Amniotic epithelial cell (primary cell): ENCODE data around the gene UCKL1.
"Not testable (repeated sequence)": the region's sequence is repeated elsewhere in the genome, so short reads cannot be mapped to it uniquely, and the experiment has no call there.

Experiments used
- DNase-seq: peaks from one replicate; pipeline ENCODE4 v3.0.0-alpha.2; 2010; ENCODE audit warnings: low read depth

Gene UCKL1

GRCh38 chr20:63955827-63956663, at the start of gene UCKL1:
Gene UCKL1 (minus strand): TSS chr20:63956416. CDS start chr20:63956372, 44 bp downstream.
- peak; percentile 85 for DNase-seq

- peak; percentile 32 for DNase-seq
Observed at GRCh38 chr20:64005394-64005793, 49.2 kb upstream of the UCKL1 start.

DNA sequence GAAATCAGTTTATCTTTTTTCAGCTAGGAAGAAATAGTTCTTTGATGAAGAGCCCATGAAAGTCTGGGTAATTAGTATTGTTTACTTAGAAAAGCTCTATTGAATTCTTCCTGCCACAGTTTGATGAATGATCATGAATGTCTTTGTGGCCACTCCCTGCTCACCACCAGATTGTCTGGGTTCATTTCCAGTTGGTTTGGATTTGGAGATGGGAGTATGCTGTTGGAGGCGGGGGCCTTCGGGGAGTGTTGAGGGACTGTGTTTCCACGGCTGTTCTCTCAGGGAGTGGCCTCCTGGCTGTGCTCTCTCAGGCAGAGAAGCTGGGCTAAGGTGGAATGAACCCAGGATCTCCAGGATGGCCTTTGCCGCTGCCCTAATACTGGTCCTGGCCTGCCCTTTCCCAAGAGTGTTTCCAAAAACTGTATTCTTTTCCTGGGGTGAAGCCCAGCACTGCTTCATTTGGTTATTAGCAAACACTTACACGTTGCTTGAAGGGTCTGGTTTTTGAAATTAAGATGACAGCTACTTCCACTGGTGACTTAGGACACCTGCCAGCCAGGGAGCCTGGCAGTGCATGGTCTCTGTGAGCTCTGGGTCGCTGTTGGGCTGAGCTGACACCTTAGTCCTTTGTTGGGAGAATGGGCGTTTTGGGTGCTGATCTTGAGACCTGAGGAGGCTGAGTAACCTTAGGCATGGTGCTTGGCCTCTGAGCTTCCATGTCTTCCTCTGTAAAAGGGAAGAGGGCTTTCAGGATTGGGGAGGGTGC, 47.9 kb upstream of the UCKL1 start:
- no peak for DNase-seq

- DNase-seq, result no peak
Observed at GRCh38 chr20:64001607-64002011, 45.4 kb upstream of the UCKL1 start.

GRCh38 chr20:64000906-64001305, 44.7 kb upstream of the UCKL1 start:
- DNase-seq, result no peak

- DNase-seq, result no peak
Observed at GRCh38 chr20:63982937-63983336, 26.7 kb upstream of the UCKL1 start.

DNA sequence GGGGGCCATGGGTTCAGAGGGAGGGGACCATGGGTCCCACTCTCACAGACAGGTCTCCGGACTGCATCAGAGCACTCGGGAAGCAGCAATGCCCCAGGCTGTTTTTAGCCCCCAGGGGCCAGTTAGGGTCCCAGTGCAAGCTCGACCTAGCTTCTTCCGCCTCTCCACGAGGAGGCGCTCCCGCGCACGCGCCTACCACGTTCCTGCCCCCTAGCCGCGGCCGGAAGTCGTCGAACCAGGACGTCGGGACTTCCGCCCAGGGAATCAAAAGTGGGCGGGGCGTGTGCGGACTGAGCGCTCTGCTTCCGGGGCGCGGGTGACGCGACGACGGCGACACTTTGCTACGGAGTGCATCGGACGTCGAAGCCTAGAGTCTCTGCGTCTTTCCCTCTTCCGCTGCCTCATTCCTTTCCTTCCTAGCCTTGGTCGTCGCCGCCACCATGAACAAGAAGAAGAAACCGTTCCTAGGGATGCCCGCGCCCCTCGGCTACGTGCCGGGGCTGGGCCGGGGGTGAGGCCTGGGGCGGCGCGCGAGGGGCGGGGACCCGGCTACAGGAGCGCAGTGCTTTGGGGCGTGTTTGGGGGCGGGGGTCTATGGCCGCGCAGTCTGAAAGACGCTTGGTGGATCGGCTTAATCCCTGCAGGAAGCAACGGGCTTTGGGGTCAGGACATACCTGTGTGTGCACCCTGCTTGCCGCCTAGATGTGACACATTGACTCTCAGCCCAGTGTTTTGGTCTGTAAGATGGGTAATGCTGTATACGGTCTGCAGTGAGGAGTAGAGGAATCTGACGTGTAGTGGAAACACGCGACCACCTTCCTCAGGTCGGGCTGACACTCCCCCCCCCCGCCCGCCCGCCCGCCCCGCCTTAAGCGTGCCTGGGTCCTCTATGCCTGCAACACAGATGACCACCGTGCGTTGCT, 24.9 kb upstream of the UCKL1 start, which contains the start of gene PRPF6:
PRPF6 (plus strand) TSS at position 327 of the 923 bp plus-strand sequence; CDS start at position 441, 114 bp downstream.
- peak; percentile 91 for DNase-seq

DNA sequence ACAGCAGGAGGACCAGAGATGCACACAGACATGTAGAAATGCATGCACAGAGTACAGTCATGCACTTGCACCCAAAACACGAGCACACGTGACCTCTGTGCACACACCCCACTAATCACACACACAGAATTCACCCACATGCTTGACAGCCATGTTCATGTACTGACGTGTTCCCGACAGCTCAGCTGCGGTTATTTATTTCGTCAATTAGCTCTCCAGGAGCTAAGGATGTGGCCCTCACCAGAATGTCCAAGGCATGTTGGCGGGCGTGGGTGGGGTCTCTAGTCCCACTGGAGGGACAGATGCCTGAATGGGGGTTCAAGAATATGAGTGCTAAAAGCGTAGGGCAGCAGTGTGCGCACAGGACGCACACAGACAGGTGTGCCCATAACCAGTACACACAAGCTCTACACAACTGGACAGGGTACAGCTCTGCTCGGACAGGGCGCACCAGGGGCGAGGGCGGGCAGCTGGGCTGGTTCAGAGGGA, 24.1 kb upstream of the UCKL1 start:
- DNase-seq, result peak; percentile 11

- no peak for DNase-seq
Observed at GRCh38 chr20:63979557-63980316, 23.5 kb upstream of the UCKL1 start, which contains the start of gene SAMD10. Gene SAMD10 (minus strand): TSS chr20:63979642. CDS start chr20:63979467, 175 bp downstream.

GRCh38 chr20:63979229-63979556, 23.0 kb upstream of the UCKL1 start:
- no peak for DNase-seq

DNA sequence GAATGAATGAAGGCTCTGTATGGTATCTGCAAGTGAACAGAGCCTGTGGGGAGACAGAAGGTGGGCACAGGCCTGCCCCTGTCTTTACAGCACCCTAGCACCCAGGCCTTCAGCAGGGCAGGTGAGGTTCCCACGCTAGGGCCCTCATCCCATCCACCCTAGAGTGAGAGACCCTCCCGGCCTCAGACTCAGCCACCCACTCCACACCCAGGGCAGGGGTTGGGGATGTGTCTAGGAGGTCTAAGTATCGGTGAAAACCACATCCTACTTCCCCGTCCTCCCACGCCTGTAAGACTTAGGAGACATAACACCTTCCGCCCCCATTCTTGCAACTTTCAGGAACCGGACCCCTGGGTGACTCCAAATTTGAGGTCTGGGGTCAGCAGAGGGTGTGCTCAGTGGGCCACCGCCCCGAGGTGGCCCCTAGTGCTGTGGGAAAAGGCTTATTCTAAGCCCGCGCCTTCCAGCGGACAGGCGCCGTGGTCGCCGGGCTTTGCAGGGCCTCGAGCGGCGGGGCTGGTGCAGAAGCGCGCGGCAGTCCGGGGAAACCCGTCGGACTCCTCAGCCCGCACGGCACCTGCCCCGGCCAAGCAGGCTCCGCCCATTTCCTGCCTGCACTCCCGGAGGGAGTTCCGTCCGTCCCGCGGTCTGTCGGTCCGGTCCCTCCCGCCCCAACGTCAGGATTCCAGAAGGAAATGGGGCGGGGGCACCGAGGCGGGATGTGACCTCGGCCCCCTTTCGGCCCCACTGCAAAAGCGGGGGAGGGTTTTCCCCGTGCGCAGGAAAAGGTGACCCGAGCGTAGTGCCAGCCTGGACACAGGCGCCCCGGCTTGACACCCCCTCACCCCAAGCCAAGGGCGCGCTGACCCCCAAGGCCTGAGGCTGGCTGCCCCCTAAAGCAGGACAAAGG, 22.4 kb upstream of the UCKL1 start:
- DNase-seq, result peak; percentile 31

- DNase-seq, result peak; percentile 80
Observed at GRCh38 chr20:63977739-63978276, 21.6 kb upstream of the UCKL1 start.

DNA sequence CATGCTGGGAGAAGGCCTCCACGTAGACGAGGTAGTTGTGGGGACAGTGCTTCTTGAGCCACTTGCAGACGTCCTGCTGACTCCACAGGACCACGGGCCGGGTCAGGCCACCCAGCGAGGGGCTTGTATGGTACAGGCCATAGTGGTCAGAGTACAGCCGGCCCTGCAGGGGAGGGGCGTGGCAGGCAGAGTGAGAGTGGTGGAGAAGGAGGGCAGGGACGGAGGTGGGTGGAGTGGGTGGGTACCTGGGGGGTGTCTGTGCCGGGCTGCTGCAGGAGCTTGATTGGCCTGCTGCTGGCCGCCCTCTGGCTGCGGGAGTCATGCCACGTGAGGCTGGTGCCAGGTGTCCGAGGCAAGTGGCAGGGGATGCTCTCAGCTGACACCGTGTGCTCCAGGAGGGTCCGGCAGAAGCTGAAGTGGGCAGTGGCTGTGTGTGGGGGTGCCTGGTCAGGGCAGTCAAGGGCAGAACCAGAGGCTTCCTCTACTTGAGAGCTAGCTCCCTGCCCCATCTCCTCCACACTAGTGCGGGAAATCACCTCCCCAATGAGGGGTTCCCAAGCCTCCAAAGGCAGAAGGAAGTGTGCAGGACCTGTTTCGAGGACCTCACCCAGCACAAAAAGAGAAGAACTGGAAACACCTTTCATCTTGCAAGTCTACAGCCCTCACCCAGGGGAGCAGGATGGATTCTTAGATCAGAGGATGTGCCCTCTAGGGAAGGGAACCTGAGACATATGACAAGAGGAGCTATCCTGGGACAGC, 20.9 kb upstream of the UCKL1 start:
- DNase-seq, result no peak

GRCh38 chr20:63976511-63976910, 20.3 kb upstream of the UCKL1 start:
- not testable (repeated sequence) for DNase-seq

DNA sequence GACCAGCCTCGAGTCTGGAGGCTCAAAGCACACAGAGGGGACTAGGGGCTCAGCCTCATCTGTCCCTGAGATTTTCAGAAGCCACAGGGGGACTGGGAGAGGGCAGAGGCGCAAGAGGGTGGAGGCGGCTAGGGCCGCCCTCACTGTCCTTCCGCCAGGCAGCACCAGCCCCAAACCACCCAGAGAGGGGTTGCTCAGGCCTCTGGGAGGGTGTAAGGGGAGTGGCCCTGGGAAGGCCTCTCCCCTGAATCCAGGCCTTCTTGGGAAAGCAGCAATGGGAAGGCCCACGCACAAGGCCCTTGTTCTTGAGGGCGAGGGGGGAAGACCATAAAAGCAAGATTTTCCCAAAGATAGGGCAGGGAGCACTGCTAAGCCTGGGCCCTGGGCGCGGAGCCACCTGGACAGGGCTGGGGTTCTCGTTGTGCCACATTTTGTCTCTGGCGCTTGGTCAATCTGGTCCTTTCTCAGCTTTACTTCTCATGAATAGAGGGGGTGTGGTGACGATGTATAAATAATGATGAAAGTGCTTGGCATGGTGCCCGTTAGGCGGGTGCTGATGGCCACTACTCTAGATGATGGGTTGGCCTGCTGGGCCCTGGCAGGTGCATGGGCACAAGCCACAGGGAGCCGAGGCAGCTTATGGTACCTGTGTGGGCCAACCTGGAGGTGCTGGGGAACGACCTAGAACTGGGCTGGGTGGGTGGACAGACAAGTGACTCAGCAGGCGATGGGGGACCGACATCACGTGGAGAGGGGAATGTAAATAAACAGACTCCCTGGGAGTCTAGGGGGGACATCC, 18.4 kb upstream of the UCKL1 start:
- DNase-seq, result no peak

DNA sequence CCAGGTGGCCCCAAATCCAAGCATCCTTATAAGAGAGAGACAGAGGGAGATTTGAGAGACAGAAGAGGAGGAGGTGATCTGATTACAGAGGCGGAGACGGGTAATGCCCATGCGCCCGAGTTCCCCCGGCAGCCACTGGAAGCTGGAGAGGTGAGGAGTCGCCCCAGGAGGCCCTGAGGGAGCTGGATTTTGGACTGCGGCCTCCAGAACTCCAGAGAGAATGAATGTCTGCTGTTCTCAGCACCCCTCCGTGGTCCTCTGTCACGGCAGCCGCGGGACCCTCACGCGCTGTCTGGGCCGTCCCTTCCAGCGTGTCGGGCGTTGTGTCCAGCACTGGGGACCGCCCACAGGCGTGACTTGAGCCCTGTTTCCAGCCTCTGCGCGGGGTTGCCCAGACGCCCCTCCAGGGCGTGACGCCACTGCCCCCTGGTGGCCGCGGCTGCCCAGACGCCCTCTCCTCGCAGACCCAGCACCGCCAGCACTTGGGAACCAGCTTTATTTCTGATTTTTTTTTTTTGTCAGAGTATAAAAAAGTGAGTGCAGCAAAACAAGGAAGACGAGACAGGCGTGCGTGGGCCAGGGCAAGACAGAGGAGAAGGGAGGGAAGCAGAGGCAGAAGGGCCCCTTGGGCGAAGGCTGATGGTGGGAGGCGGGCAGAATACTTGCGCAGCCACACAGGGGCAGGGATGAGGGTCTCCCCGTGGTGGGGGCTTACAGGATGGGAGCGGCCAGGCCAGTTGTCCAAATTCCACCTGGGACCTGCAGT, 17.6 kb upstream of the UCKL1 start:
- peak; percentile 60 for DNase-seq

GRCh38 chr20:63973160-63973479, 16.9 kb upstream of the UCKL1 start:
- no peak for DNase-seq
